NCI-H82 treated with DMSO at 0.1 percent for 48 hours (cell line): ENCODE data around the gene BCAS1.

Experiments used
- DNase-seq: peaks from one replicate; lab custom pipeline; 2025; ENCODE audit not compliant: unreplicated experiment; lab: John Stamatoyannopoulos, UW

BCAS1 gene

GRCh38 chr20:53930651-53931504, 139.5 kb downstream of the BCAS1 start:
- DNase-seq, result no peak

GRCh38 chr20:53929974-53930650, 140.3 kb downstream of the BCAS1 start:
- no peak for DNase-seq

GRCh38 chr20:53929399-53929798, 141.0 kb downstream of the BCAS1 start:
- DNase-seq, result no peak

GRCh38 chr20:53927990-53928389, 142.4 kb downstream of the BCAS1 start:
- DNase-seq, result no peak

GRCh38 chr20:53926428-53927028, 143.9 kb downstream of the BCAS1 start:
- DNase-seq, result no peak

- no peak for DNase-seq
These were observed 144.6 kb downstream of the BCAS1 start for GRCh38 chr20:53925651-53926401.

GRCh38 chr20:53923566-53924369, 146.6 kb downstream of the BCAS1 start:
- DNase-seq, result no peak

- DNase-seq, result no peak
These were observed 147.5 kb downstream of the BCAS1 start for GRCh38 chr20:53922901-53923314.

- DNase-seq, result no peak
These were observed 148.9 kb downstream of the BCAS1 start for GRCh38 chr20:53921443-53921973.

- no peak for DNase-seq
These were observed 149.6 kb downstream of the BCAS1 start for GRCh38 chr20:53920647-53921245.

- DNase-seq, result no peak
These were observed 150.5 kb downstream of the BCAS1 start for GRCh38 chr20:53919886-53920285.

GRCh38 chr20:53918949-53919361, 151.4 kb downstream of the BCAS1 start:
- peak; percentile 80 for DNase-seq

GRCh38 chr20:53918020-53918311, 152.4 kb downstream of the BCAS1 start:
- DNase-seq, result no peak

GRCh38 chr20:53917145-53918019, 153.0 kb downstream of the BCAS1 start:
- DNase-seq, result no peak

- no peak for DNase-seq
These were observed 154.3 kb downstream of the BCAS1 start for GRCh38 chr20:53916173-53916512.

GRCh38 chr20:53915446-53916172, 154.8 kb downstream of the BCAS1 start:
- DNase-seq, result peak; percentile 87

- no peak for DNase-seq
These were observed 155.5 kb downstream of the BCAS1 start for GRCh38 chr20:53914781-53915445.
